Nephron (organoid): Measurements from ENCODE around the gene KCNRG.

Experiments used
- H3K27ac Mint-ChIP-seq, 3 experiments: 2 replicates each; pipeline ENCODE4 v1.8.0; 2020; ENCODE audit warnings: mixed read lengths in 3 of 3, mild to moderate bottlenecking in 2 of 3, moderate library complexity in 1 of 3
- H3K27me3 Mint-ChIP-seq: 2 replicates; pipeline ENCODE4 v1.8.0; 2021; ENCODE audit warnings: low read depth, mild to moderate bottlenecking, moderate library complexity, mixed read lengths
- H3K36me3 Mint-ChIP-seq: 2 replicates; pipeline ENCODE4 v1.8.0; 2020; ENCODE audit warnings: low read depth, mixed read lengths
- H3K4me1 Mint-ChIP-seq: 2 replicates; pipeline ENCODE4 v1.8.0; 2020; ENCODE audit warnings: mixed read lengths
- H3K4me3 Mint-ChIP-seq, 3 experiments: 2 replicates each; pipeline ENCODE4 v1.8.0; 2020; ENCODE audit warnings: mild to moderate bottlenecking in 3 of 3, mixed read lengths in 3 of 3, moderate library complexity in 2 of 3
- H3K9me3 Mint-ChIP-seq: 2 replicates; pipeline ENCODE4 v1.8.0; 2020; ENCODE audit warnings: mixed read lengths
- CTCF ChIP-seq, 3 experiments: fragments of 200-600 bp; sonication (generic); IDR thresholded peaks; one replicate each; pipeline ENCODE4 v1.5.0; 2021; ENCODE audit warnings: antibody characterized with exemption in 3 of 3; ENCODE audit not compliant: unreplicated experiment in 3 of 3

Gene KCNRG

GRCh38 chr13:50030315-50030714, 15.1 kb downstream of the KCNRG start:
- no peak overlapping the region for H3K27ac Mint-ChIP-seq

GRCh38 chr13:50033725-50034124, 18.5 kb downstream of the KCNRG start:
- Mint-ChIP-seq H3K36me3 (no peaks in the 10 kb centered on the region), H3K27ac (peak overlapping the region in 1 of 3 experiments; percentile 13), H3K9me3 (no peaks in the 10 kb centered on the region)

More at GRCh38 chr13:50030315-50030714, 15.1 kb downstream of the KCNRG start:
- Mint-ChIP-seq H3K27me3 (no peaks in the 10 kb centered on the region), H3K9me3 (no peaks in the 10 kb centered on the region), H3K36me3 (peaks cover 10% of the 10 kb centered on the region), H3K4me3 (no peak overlapping the region), H3K4me1 (no peaks in the 10 kb centered on the region)
- TF ChIP-seq CTCF (IDR thresholded peaks at IDR 0.05; ENCODE audit: unreplicated experiment in 3 of 3): no peak

GRCh38 chr13:50037788-50038187, 22.5 kb downstream of the KCNRG start:
- Mint-ChIP-seq H3K27ac (peak overlapping the region in 1 of 3 experiments; percentile 25), H3K9me3 (no peaks in the 10 kb centered on the region), H3K36me3 (peaks cover 10% of the 10 kb centered on the region), H3K27me3 (no peaks in the 10 kb centered on the region), H3K4me1 (no peaks in the 10 kb centered on the region), H3K4me3 (no peak overlapping the region)
- TF ChIP-seq CTCF (IDR thresholded peaks at IDR 0.05; ENCODE audit: unreplicated experiment in 3 of 3): no peak

More at GRCh38 chr13:50033725-50034124, 18.5 kb downstream of the KCNRG start:
- Mint-ChIP-seq H3K27me3 (no peaks in the 10 kb centered on the region), H3K4me1 (no peaks in the 10 kb centered on the region), H3K4me3 (no peak overlapping the region)
- TF ChIP-seq CTCF (IDR thresholded peaks at IDR 0.05; ENCODE audit: unreplicated experiment in 3 of 3): no peak

GRCh38 chr13:50038266-50038665, 23.0 kb downstream of the KCNRG start:
- no peak overlapping the region for H3K4me3 Mint-ChIP-seq
- no peaks in the 10 kb centered on the region for H3K9me3 Mint-ChIP-seq
- TF ChIP-seq CTCF (IDR thresholded peaks at IDR 0.05; ENCODE audit: unreplicated experiment in 3 of 3): no peak
- no peaks in the 10 kb centered on the region for H3K27me3 Mint-ChIP-seq
- H3K27ac Mint-ChIP-seq: no peak overlapping the region
- no peaks in the 10 kb centered on the region for H3K4me1 Mint-ChIP-seq
- H3K36me3 Mint-ChIP-seq: peaks cover 15% of the 10 kb centered on the region

- TF ChIP-seq CTCF (IDR thresholded peaks at IDR 0.05; ENCODE audit: unreplicated experiment in 3 of 3): no peak
- no peaks in the 10 kb centered on the region for H3K27me3 Mint-ChIP-seq
- peaks cover 9% of the 10 kb centered on the region for H3K9me3 Mint-ChIP-seq
- no peak overlapping the region for H3K27ac Mint-ChIP-seq
- no peak overlapping the region for H3K4me3 Mint-ChIP-seq
- no peaks in the 10 kb centered on the region for H3K4me1 Mint-ChIP-seq
- H3K36me3 Mint-ChIP-seq: peaks cover 71% of the 10 kb centered on the region
Measured at GRCh38 chr13:50052478-50052877, 37.2 kb downstream of the KCNRG start.

- H3K36me3 Mint-ChIP-seq: peaks cover 78% of the 10 kb centered on the region
- H3K4me3 Mint-ChIP-seq: no peak overlapping the region
- no peaks in the 10 kb centered on the region for H3K4me1 Mint-ChIP-seq
- H3K9me3 Mint-ChIP-seq: peaks cover 9% of the 10 kb centered on the region
- no peak overlapping the region for H3K27ac Mint-ChIP-seq
- H3K27me3 Mint-ChIP-seq: no peaks in the 10 kb centered on the region
- TF ChIP-seq CTCF (IDR thresholded peaks at IDR 0.05; ENCODE audit: unreplicated experiment in 3 of 3): no peak
Measured at GRCh38 chr13:50053844-50054243, 38.6 kb downstream of the KCNRG start.
